NCI-H510A treated with DMSO at 0.1 percent for 48 hours (cell line): Measurements from ENCODE around the gene ITPRIPL2.

Experiments
- DNase-seq: peaks from one replicate; lab custom pipeline; 2025; lab: John Stamatoyannopoulos, UW

ITPRIPL2 gene

GRCh38 chr16:19093631-19094541, 19.9 kb upstream of the ITPRIPL2 start:
- no peak for DNase-seq

GRCh38 chr16:19094542-19095365, 19.0 kb upstream of the ITPRIPL2 start:
- peak; percentile 78 for DNase-seq

GRCh38 chr16:19095654-19096053, 18.1 kb upstream of the ITPRIPL2 start:
- no peak for DNase-seq

GRCh38 chr16:19098173-19098572, 15.6 kb upstream of the ITPRIPL2 start:
- DNase-seq = no peak

GRCh38 chr16:19102187-19102872, 11.4 kb upstream of the ITPRIPL2 start:
- DNase-seq = no peak

- no peak for DNase-seq
Measured at GRCh38 chr16:19104607-19105006, 9.2 kb upstream of the ITPRIPL2 start.

GRCh38 chr16:19105131-19105530, 8.6 kb upstream of the ITPRIPL2 start:
- DNase-seq = no peak

- no peak for DNase-seq
Measured at GRCh38 chr16:19105891-19106624, 7.7 kb upstream of the ITPRIPL2 start.

GRCh38 chr16:19106625-19107020, 7.1 kb upstream of the ITPRIPL2 start:
- no peak for DNase-seq

- DNase-seq = no peak
Measured at GRCh38 chr16:19108409-19109287, 5.1 kb upstream of the ITPRIPL2 start.

GRCh38 chr16:19109288-19109664, 4.5 kb upstream of the ITPRIPL2 start:
- DNase-seq = no peak

- DNase-seq = no peak
Measured at GRCh38 chr16:19110537-19111360, 3.0 kb upstream of the ITPRIPL2 start.

GRCh38 chr16:19112099-19112407, 1.7 kb upstream of the ITPRIPL2 start:
- DNase-seq = no peak

- DNase-seq = peak; percentile 93
Measured at GRCh38 chr16:19114359-19115147, 789 bp downstream of the ITPRIPL2 start.

- DNase-seq = no peak
Measured at GRCh38 chr16:19115148-19116021, 1.6 kb downstream of the ITPRIPL2 start.

- no peak for DNase-seq
Measured at GRCh38 chr16:19116711-19117449, 3.1 kb downstream of the ITPRIPL2 start.

- no peak for DNase-seq
Measured at GRCh38 chr16:19118938-19119431, 5.2 kb downstream of the ITPRIPL2 start.
